ENCODE data around the gene NGDN.

DNA sequence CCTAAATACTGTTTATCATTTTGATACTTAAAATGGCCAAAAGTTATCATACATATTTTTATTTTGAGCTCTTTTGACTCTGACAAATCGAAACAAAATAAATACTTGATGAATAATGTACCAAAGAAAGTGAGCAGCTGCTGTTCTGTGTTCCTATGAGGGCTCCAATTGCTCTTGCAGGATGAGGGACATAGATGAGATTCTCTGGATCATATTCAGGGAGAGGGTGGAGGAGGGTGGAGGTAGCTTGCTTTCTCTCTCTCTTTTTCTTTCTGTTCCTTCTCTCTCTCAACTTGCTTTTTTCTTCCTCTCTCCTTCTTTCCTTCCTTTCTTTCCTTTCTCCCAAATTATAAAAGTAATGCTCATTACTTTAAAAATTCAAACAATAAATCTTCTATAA, 25.2 kb upstream of the NGDN start:
- no peak for TF ChIP-seq CTCF (IDR thresholded peaks at IDR 0.05; ENCODE audit: insufficient read depth, low read length)
- TF ChIP-seq POLR2AphosphoS5 (IDR thresholded peaks at IDR 0.05; ENCODE audit: low read depth), result no peak
- no peak for TF ChIP-seq SPI1 (IDR thresholded peaks at IDR 0.05; ENCODE audit: borderline replicate concordance, low read depth)

Measured in HL-60 (cell line).